Esophagus muscularis mucosa (tissue), 4 donors: ENCODE data around the gene CCDC3. TPM values are rescaled to one million over a fixed set of nuclear protein-coding genes. Genes with fewer than 3 reads are reported as not detected.
A peak's percentile ranks its signal among the peaks of the same experiment; 100 is the strongest.

Experiments
- DNase-seq: peaks from one replicate; pipeline ENCODE4 v3.0.0-alpha.2; 2017; ENCODE audit errors: extremely low spot score
- H3K27ac ChIP-seq, 4 donors: fragments of 200-600 bp; sonication (generic); replicated peaks in 1 of 4; 1 replicate in 3 of 4; 2 replicates in 1 of 4; pipeline ENCODE4 v1.5.1; 2016 to 2019; ENCODE audit warnings: mild to moderate bottlenecking in 1 of 4
- H3K27me3 ChIP-seq, 4 donors: fragments of 200-600 bp; sonication (generic); one replicate each; pipeline versions ENCODE4 v1.5.1 to v1.6.0; 2016 to 2019
- H3K36me3 ChIP-seq, 4 donors: fragments of 200-600 bp; sonication (generic); one replicate each; pipeline ENCODE4 v1.5.1; 2016 to 2019
- H3K4me1 ChIP-seq, 4 donors: fragments of 200-600 bp; sonication (generic); one replicate each; pipeline ENCODE4 v1.5.1; 2016 to 2019
- H3K4me3 ChIP-seq, 4 donors: fragments of 200-600 bp; sonication (generic); 1 replicate in 2 of 4; 2 replicates in 2 of 4; pipeline ENCODE4 v1.5.1; 2016 to 2019; ENCODE audit warnings: mild to moderate bottlenecking in 4 of 4, moderate library complexity in 1 of 4
- H3K9me3 ChIP-seq, 4 donors: fragments of 200-600 bp; sonication (generic); 1 replicate in 3 of 4; 2 replicates in 1 of 4; pipeline ENCODE4 v1.5.1; 2016 to 2019
- CTCF ChIP-seq, 3 experiments: fragments of 200-600 bp in 2 of 3; fragments of 450-650 bp in 1 of 3; sonication (generic) in 2 of 3; IDR thresholded peaks; one replicate each; pipeline ENCODE4 v1.5.1; 2017 to 2019; ENCODE audit warnings: antibody characterized with exemption in 3 of 3, mild to moderate bottlenecking in 2 of 3, moderate library complexity in 1 of 3
- EP300 ChIP-seq: sonication (generic); formaldehyde crosslinking; IDR thresholded peaks from one replicate; pipeline ENCODE4 v1.6.1; 2017; ENCODE audit warnings: antibody characterized with exemption
- POLR2A ChIP-seq: fragments of 450-650 bp; IDR thresholded peaks from one replicate; pipeline ENCODE4 v1.6.1; 2017; ENCODE audit warnings: antibody characterized with exemption, moderate library complexity, mild to moderate bottlenecking, low read depth
- POLR2AphosphoS5 ChIP-seq, 2 donors: sonication (generic); formaldehyde crosslinking; IDR thresholded peaks; one replicate each; pipeline ENCODE4 v1.6.1; 2017; ENCODE audit warnings: antibody characterized with exemption in 2 of 2
- WGBS: methylation state at CpG from one replicate; pipeline ENCODE4 v1.1.5; 2018; 5-methylcytosine and 5-hydroxymethylcytosine counted together
- intact Hi-C: fragments of 100-400 bp; cut with DNase I; formaldehyde crosslinking; loops from one replicate; pipeline ENCODE4 v1.15.1; 2023
- total RNA-seq, 4 donors: library from RNA; depleted of rRNA; stranded (reverse); fragments of >200 nt; gene quantifications; one replicate each; pipeline versions ENCODE4 v1.1.0 to v1.2.1, GENCODE V29; 2016

The CCDC3 gene
- total RNA-seq, 4 donors from 2014 or later, result 23.7 to 79.1 (median 44.3) TPM

GRCh38 chr10:12906051-12906541 is 95.4 kb downstream of the CCDC3 start:
- no peak for TF ChIP-seq EP300
- no peak for TF ChIP-seq POLR2A
- no peak for TF ChIP-seq CTCF (IDR thresholded peaks at IDR 0.05)
- peak in 1 of 2 donors; percentile 12 for TF ChIP-seq POLR2AphosphoS5 (IDR thresholded peaks at IDR 0.05)
- intact Hi-C loops, result no loop called here
- Histone ChIP-seq H3K27me3 (no peaks in the 10 kb centered on the region), H3K9me3 (no peaks in the 10 kb centered on the region), H3K4me1 (peaks cover 0 to 31% (median 22%) of the 10 kb centered on the region in 4 donors), H3K36me3 (no peaks in the 10 kb centered on the region), H3K27ac (peak overlapping the region in 2 of 4 donors; percentile 38 to 46), H3K4me3 (no peak overlapping the region)
- no peak for DNase-seq
- 79% methylated on average over 13 of the region's 13 CpGs for WGBS

GRCh38 chr10:12905067-12905466 is 96.4 kb downstream of the CCDC3 start:
- DNase-seq, result no peak
- no peak overlapping the region for H3K4me3 ChIP-seq
- intact Hi-C loops, result no loop called here
- H3K27ac ChIP-seq, result peak overlapping the region in 2 of 4 donors; percentile 9 to 32
- 80% methylated on average over 5 of the region's 5 CpGs for WGBS
- no peaks in the 10 kb centered on the region for H3K36me3 ChIP-seq
- H3K27me3 ChIP-seq, result no peaks in the 10 kb centered on the region
- no peaks in the 10 kb centered on the region for H3K9me3 ChIP-seq
- peaks cover 0 to 27% (median 19%) of the 10 kb centered on the region in 4 donors for H3K4me1 ChIP-seq
- TF ChIP-seq CTCF (IDR thresholded peaks at IDR 0.05), result no peak
- TF ChIP-seq EP300, result no peak
- TF ChIP-seq POLR2A, result no peak
- TF ChIP-seq POLR2AphosphoS5 (IDR thresholded peaks at IDR 0.05), result no peak

GRCh38 chr10:12902851-12903358 is 98.6 kb downstream of the CCDC3 start:
- intact Hi-C loops, result loop anchor here (2.0 to 5.0 kb wide), 3 partner anchors 116 to 641 kb away; no protein-coding TSS in a partner anchor
- Histone ChIP-seq H3K27ac (no peak overlapping the region), H3K27me3 (no peaks in the 10 kb centered on the region), H3K4me1 (peaks cover 0 to 17% (median 11%) of the 10 kb centered on the region in 4 donors), H3K36me3 (peaks cover 0 to 6% (median 0%) of the 10 kb centered on the region in 4 donors), H3K4me3 (no peak overlapping the region), H3K9me3 (no peaks in the 10 kb centered on the region)
- TF ChIP-seq POLR2AphosphoS5 (IDR thresholded peaks at IDR 0.05) (no peak), EP300 (no peak), POLR2A (no peak), CTCF (IDR thresholded peaks at IDR 0.05) (no peak)
- 92% methylated on average over 7 of the region's 7 CpGs for WGBS
- no peak for DNase-seq

- peaks cover 0 to 6% (median 0%) of the 10 kb centered on the region in 4 donors for H3K36me3 ChIP-seq
- no peak for DNase-seq
- no peak overlapping the region for H3K4me3 ChIP-seq
- peaks cover 0 to 17% (median 11%) of the 10 kb centered on the region in 4 donors for H3K4me1 ChIP-seq
- no peak overlapping the region for H3K27ac ChIP-seq
- H3K27me3 ChIP-seq, result no peaks in the 10 kb centered on the region
- no peaks in the 10 kb centered on the region for H3K9me3 ChIP-seq
- intact Hi-C loops, result loop anchor here (2.0 to 5.0 kb wide), 3 partner anchors 115 to 640 kb away; no protein-coding TSS in a partner anchor
- 16% methylated on average over 2 of the region's 2 CpGs for WGBS
- peak; percentile 71 to 84 (median 79) for TF ChIP-seq CTCF (IDR thresholded peaks at IDR 0.05)
- no peak for TF ChIP-seq POLR2AphosphoS5 (IDR thresholded peaks at IDR 0.05)
These were observed 99.4 kb downstream of the CCDC3 start for GRCh38 chr10:12902135-12902572.
